DMS79 (cell line): Measurements from ENCODE around the gene PTH2R.
A peak's percentile ranks its signal among the peaks of the same experiment; 100 is the strongest.
"Not testable (repeated sequence)": the region's sequence is repeated elsewhere in the genome, so short reads cannot be mapped to it uniquely, and the experiment has no call there.

ENCODE experiments used
- DNase-seq: peaks from one replicate; lab custom pipeline; 2025; lab: John Stamatoyannopoulos, UW

PTH2R gene, protein sequence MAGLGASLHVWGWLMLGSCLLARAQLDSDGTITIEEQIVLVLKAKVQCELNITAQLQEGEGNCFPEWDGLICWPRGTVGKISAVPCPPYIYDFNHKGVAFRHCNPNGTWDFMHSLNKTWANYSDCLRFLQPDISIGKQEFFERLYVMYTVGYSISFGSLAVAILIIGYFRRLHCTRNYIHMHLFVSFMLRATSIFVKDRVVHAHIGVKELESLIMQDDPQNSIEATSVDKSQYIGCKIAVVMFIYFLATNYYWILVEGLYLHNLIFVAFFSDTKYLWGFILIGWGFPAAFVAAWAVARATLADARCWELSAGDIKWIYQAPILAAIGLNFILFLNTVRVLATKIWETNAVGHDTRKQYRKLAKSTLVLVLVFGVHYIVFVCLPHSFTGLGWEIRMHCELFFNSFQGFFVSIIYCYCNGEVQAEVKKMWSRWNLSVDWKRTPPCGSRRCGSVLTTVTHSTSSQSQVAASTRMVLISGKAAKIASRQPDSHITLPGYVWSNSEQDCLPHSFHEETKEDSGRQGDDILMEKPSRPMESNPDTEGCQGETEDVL

GRCh38 chr2:208406474-208407451 lies at the start of gene PTH2R:
Gene PTH2R, plus strand, starts transcription at chr2:208406792. Its CDS starts 252 bp downstream, at chr2:208407044.
- peak; percentile 32 for DNase-seq

GRCh38 chr2:208356846-208357574 lies 49.6 kb upstream of the PTH2R start:
- DNase-seq, result no peak

- no peak for DNase-seq
Measured at GRCh38 chr2:208358758-208359631, 47.6 kb upstream of the PTH2R start.

GRCh38 chr2:208359632-208359986 lies 47.0 kb upstream of the PTH2R start:
- DNase-seq, result no peak

DNA sequence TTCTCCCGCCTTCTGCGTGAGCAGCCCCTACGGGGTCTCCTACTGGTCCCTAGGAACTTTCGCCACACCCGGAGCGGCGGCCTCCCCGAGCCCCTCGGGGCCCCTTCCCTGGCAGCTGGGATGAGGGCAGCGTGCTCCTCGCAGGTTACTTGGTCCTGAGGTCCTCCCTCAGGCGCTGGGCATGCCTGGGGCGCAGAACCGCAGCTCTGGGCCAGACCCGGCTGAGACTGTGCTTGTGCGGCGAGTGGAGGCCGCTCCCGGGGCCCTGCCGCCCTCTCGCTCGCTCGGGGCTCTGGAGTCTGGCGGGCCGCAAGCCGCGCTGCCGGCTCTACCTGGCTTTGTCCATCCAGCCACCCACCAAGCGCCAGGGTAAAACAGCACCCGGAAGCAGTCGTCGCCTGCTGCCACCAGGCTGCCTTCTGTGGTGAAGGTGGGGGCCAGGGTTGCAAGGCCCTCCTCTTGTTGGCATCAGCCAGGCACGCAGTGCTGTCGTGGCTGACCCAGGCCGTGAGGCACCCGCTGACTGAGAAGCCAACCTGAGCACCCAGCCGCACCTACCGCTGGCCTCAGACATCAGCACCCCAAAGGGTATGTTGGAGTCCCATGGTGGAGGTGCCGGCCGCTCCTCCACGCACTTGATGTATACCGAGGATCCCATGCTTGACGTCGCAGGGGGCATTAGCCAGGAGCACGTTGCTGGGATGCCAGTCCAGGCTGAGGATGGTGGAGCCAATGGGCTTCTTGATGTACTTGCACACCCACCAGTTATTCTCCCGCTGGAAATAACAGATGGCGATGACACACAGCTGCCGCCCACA lies 46.1 kb upstream of the PTH2R start:
- DNase-seq, result no peak

DNA sequence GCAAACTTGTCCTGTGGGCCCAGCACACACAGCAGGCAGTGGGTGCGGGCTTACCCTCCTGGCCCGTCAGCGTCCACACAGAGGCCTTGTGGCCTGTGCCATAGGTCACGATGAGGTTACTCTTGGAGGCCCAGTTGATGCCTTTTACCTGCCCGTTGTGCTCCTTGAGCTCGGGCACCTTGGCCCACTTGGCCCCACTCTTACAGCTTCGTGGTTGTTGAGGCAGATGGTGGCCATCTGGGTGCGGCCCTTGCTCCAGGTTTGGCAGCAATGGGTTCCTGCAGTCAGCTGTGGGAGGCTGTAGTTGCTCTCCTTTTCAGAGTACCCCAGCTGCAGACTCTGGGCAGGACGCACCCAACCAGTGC lies 45.5 kb upstream of the PTH2R start:
- no peak for DNase-seq

- no peak for DNase-seq
Measured at GRCh38 chr2:208363485-208363884, 43.1 kb upstream of the PTH2R start.

DNA sequence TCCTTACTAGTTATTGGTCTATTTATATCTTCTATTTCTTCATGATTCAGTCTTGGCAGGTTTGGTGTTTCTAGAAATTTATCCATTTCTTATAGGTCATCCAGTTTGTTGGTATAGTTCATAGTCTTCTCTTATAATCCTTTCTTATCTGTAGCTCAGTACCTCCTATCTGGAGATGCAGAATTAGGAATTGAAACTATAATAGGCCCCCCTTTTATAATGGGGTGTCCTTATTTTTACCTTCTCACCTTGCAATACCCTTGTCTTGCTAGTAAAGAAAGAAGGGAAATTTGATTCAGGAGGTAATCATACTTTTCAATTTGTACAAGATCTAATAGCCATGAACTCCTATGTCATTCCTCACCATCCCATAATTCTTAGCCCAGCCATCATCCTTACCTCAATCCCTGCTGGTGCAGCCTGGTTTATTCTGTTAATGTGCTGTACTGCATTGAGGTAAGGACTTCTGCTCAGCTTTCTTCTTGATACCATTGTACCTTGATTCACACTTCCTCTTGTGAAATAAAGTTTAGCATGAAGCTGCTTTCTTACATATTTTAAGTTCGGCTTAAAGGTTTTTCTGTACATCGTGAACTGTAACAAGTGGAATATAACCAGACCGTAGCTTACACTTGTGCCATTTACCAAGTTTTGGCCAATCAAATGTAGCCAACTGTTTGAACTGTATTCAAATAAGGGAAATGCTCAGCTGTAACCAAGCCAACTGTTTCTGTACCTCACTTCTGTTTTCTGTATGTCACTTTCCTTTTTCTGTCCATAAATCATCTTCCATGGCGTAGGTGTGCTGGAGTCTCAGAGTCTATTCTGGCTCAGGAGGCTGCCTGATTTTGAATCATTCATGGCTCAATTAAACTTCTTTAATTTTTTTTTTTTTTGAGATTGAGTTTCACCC lies 40.1 kb upstream of the PTH2R start:
- DNase-seq, result no peak

DNA sequence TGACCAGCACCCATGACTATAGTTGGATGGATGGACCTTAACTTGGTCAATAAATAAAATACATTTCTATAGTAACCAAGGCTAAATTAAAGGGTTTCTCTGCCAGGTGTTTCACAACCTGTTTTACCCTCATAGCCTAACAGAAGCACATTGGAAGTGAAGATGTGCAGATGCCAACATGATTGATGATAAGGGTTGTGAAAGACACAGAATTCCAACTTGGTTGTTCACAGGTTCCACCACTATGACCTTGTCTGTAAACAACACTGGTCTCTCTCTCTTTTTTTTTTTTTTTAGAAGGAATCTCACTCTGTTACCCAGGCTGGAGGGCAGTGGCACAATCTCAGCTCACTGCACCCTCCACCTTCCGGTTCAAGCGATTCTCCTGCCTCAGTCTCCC lies 37.5 kb upstream of the PTH2R start:
- DNase-seq, result no peak

- DNase-seq, result no peak
Measured at GRCh38 chr2:208370881-208371633, 35.5 kb upstream of the PTH2R start.

DNA sequence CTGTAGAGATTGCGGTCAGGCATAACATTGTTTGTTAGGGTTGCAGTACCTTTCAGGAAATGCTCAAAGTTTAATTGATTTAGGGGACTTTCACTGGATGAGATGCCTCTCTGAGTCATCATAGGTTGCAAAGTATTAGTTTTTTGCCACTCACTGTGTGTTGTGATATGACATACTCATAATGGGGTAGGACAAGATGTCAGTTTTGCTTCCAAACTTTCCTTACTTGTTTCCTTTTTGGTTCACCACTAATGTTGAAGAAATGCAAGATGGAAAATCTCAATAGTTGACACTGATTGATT lies 35.0 kb upstream of the PTH2R start:
- DNase-seq, result no peak

GRCh38 chr2:208373460-208374089 lies 33.0 kb upstream of the PTH2R start:
- no peak for DNase-seq

DNA sequence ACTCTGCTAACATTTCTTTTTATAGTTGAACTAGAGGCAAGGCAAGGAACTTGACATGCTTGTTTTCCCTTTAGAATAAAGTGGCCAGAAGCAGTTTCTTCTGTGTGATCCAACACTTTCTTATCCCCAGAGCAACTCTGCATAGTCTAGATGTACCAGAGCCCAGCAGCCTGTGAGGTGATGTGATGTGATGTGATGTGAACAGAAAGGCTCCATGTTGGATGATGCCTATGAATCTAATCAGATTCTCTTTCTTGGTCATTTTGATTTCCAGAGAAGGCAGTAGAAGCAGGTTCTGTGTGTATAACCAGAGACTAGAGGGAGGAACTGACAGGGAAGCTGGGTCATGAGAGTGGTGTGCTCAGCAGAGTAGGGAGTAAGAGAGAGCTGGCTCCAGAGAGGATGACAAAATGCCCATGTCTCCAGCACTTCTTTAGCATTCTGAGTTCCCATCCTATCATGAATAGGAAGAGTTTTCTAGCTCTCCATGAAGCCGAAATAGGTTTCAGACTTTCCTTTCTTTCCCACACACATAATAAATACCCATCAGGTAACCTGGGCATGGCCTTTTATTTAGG lies 31.0 kb upstream of the PTH2R start:
- no peak for DNase-seq

GRCh38 chr2:208377344-208377860 lies 29.2 kb upstream of the PTH2R start:
- not testable (repeated sequence) for DNase-seq

- no peak for DNase-seq
Measured at GRCh38 chr2:208379192-208379591, 27.4 kb upstream of the PTH2R start.

GRCh38 chr2:208384637-208385036 lies 22.0 kb upstream of the PTH2R start:
- no peak for DNase-seq

GRCh38 chr2:208386541-208386940 lies 20.1 kb upstream of the PTH2R start:
- DNase-seq, result no peak
